OCI-M2 (cell line): ENCODE data around the gene NCAM1.

Source experiments
- DNase-seq: peaks from one replicate; lab custom pipeline; 2025; ENCODE audit not compliant: unreplicated experiment; lab: John Stamatoyannopoulos, UW

NCAM1 gene

GRCh38 chr11:113272927-113273615, 311.9 kb downstream of the NCAM1 start:
- no peak for DNase-seq

- DNase-seq = no peak
Observed at GRCh38 chr11:113273720-113274119, 312.5 kb downstream of the NCAM1 start.

GRCh38 chr11:113274713-113275582, 313.7 kb downstream of the NCAM1 start:
- DNase-seq = no peak

- no peak for DNase-seq
Observed at GRCh38 chr11:113275602-113276001, 314.4 kb downstream of the NCAM1 start.

- no peak for DNase-seq
Observed at GRCh38 chr11:113276466-113276865, 315.2 kb downstream of the NCAM1 start.

GRCh38 chr11:113277907-113278306, 316.7 kb downstream of the NCAM1 start:
- no peak for DNase-seq

- DNase-seq = no peak
Observed at GRCh38 chr11:113278481-113278880, 317.3 kb downstream of the NCAM1 start.

- DNase-seq = no peak
Observed at GRCh38 chr11:113278925-113279324, 317.7 kb downstream of the NCAM1 start.

- no peak for DNase-seq
Observed at GRCh38 chr11:113279591-113279990, 318.4 kb downstream of the NCAM1 start.

GRCh38 chr11:113281052-113281725, 320.0 kb downstream of the NCAM1 start:
- DNase-seq = no peak

GRCh38 chr11:113282898-113283437, 321.7 kb downstream of the NCAM1 start:
- DNase-seq = no peak

GRCh38 chr11:113283881-113284280, 322.7 kb downstream of the NCAM1 start:
- no peak for DNase-seq

- DNase-seq = no peak
Observed at GRCh38 chr11:113286009-113286408, 324.8 kb downstream of the NCAM1 start.

- no peak for DNase-seq
Observed at GRCh38 chr11:113286509-113287497, 325.6 kb downstream of the NCAM1 start.

GRCh38 chr11:113287801-113288200, 326.6 kb downstream of the NCAM1 start:
- no peak for DNase-seq

GRCh38 chr11:113288286-113288863, 327.2 kb downstream of the NCAM1 start:
- DNase-seq = no peak

- DNase-seq = peak; percentile 0
Observed at GRCh38 chr11:113289431-113290187, 328.4 kb downstream of the NCAM1 start.

- no peak for DNase-seq
Observed at GRCh38 chr11:113293936-113294335, 332.7 kb downstream of the NCAM1 start.

- no peak for DNase-seq
Observed at GRCh38 chr11:113295993-113296392, 334.8 kb downstream of the NCAM1 start.
